GM23248 (cell line): ENCODE measurements around the gene RNF126.

ENCODE experiments used
- EZH2 ChIP-seq: fragments of 200-600 bp; sonication (generic); IDR thresholded peaks from 2 replicates; pipeline ENCODE4 v1.6.1; 2018; ENCODE audit warnings: antibody characterized with exemption, mild to moderate bottlenecking; ENCODE audit not compliant: insufficient read depth, poor library complexity, severe bottlenecking
- EZH2phosphoT487 ChIP-seq: fragments of 200-600 bp; sonication (generic); IDR thresholded peaks from 2 replicates; pipeline ENCODE4 v1.6.1; 2018; ENCODE audit warnings: antibody characterized with exemption, moderate library complexity, mild to moderate bottlenecking, low read depth; ENCODE audit not compliant: insufficient read depth

GRCh38 chr19:710767-711166 is 47.8 kb upstream of the RNF126 start:
- TF ChIP-seq EZH2phosphoT487 (no peak), EZH2 (no peak)
